GM12891 (cell line): Measurements from ENCODE around the gene ITGA4.

Source experiments
- PAX5 ChIP-seq: IDR thresholded peaks from 2 replicates; pipeline ENCODE4 v1.6.1; 2011; ENCODE audit warnings: low read length, moderate library complexity, mild to moderate bottlenecking; ENCODE audit not compliant: insufficient read depth, severe bottlenecking
- POLR2A ChIP-seq: IDR thresholded peaks from 2 replicates; pipeline ENCODE4 v1.6.1; 2011; ENCODE audit warnings: low read depth, low read length, control low read depth
- POLR2AphosphoS5 ChIP-seq: IDR thresholded peaks from 2 replicates; pipeline ENCODE4 v1.6.1; 2011; ENCODE audit warnings: low read depth, low read length, control low read depth
- POU2F2 ChIP-seq: IDR thresholded peaks from 2 replicates; pipeline ENCODE4 v1.6.1; 2011; ENCODE audit warnings: low read depth, mild to moderate bottlenecking, control low read depth, low read length, moderate library complexity
- SPI1 ChIP-seq: IDR thresholded peaks from 2 replicates; pipeline ENCODE4 v1.6.1; 2011; ENCODE audit warnings: low read depth, low read length, control low read depth
- TAF1 ChIP-seq: IDR thresholded peaks from 2 replicates; pipeline ENCODE4 v1.6.1; 2011; ENCODE audit warnings: low read depth, low read length, control low read depth

GRCh38 chr2:181576431-181576830, 119.2 kb downstream of the ITGA4 start:
- TF ChIP-seq POLR2A = no peak
- TF ChIP-seq POLR2AphosphoS5 = no peak
- no peak for TF ChIP-seq SPI1
- TF ChIP-seq PAX5 = no peak
- TF ChIP-seq TAF1 = no peak
- no peak for TF ChIP-seq POU2F2
